Stimulated activated CD4-positive, alpha-beta T cell treated with anti-CD3 and anti-CD28 coated beads, Interleukin-4, amount 100 ng/mL, for 1 hour (primary cell): ENCODE measurements around the gene SRSF9.
"Not testable (repeated sequence)": the region's sequence is repeated elsewhere in the genome, so short reads cannot be mapped to it uniquely, and the experiment has no call there.

Experiments used
- DNase-seq: peaks from one replicate; pipeline ENCODE4 v3.0.0-alpha.2; 2020

Gene SRSF9

GRCh38 chr12:120481022-120481767 is 11.6 kb upstream of the SRSF9 start:
- DNase-seq: no peak

- no peak for DNase-seq
These were observed 10.7 kb upstream of the SRSF9 start for GRCh38 chr12:120480211-120480610.

- DNase-seq: no peak
These were observed 9.9 kb upstream of the SRSF9 start for GRCh38 chr12:120479458-120479857.

GRCh38 chr12:120475643-120476042 is 6.1 kb upstream of the SRSF9 start:
- DNase-seq: no peak

- DNase-seq: no peak
These were observed 5.0 kb upstream of the SRSF9 start for GRCh38 chr12:120474616-120474960.

GRCh38 chr12:120473807-120474615 is 4.5 kb upstream of the SRSF9 start:
- no peak for DNase-seq

GRCh38 chr12:120472521-120472920 is 3.0 kb upstream of the SRSF9 start:
- DNase-seq: no peak

GRCh38 chr12:120470150-120470784 is 719 bp upstream of the SRSF9 start:
- no peak for DNase-seq

GRCh38 chr12:120468821-120469449 is 613 bp downstream of the SRSF9 start:
- DNase-seq: peak; percentile 59

- peak; percentile 18 for DNase-seq
These were observed 1.2 kb downstream of the SRSF9 start for GRCh38 chr12:120468325-120468820.

- no peak for DNase-seq
These were observed 2.1 kb downstream of the SRSF9 start for GRCh38 chr12:120467439-120467838.

- DNase-seq: peak; percentile 41
These were observed 2.8 kb downstream of the SRSF9 start for GRCh38 chr12:120466560-120467315.

- DNase-seq: no peak
These were observed 3.8 kb downstream of the SRSF9 start for GRCh38 chr12:120465756-120466155.

GRCh38 chr12:120463712-120464111 is 5.8 kb downstream of the SRSF9 start:
- no peak for DNase-seq

- DNase-seq: no peak
These were observed 7.4 kb downstream of the SRSF9 start for GRCh38 chr12:120462099-120462640.

- no peak for DNase-seq
These were observed 9.4 kb downstream of the SRSF9 start for GRCh38 chr12:120460157-120460556.

GRCh38 chr12:120457133-120457532 is 12.4 kb downstream of the SRSF9 start:
- DNase-seq: no peak

- DNase-seq: no peak
These were observed 14.2 kb downstream of the SRSF9 start for GRCh38 chr12:120455302-120455701.

- no peak for DNase-seq
These were observed 15.6 kb downstream of the SRSF9 start for GRCh38 chr12:120453977-120454376.

- no peak for DNase-seq
These were observed 16.3 kb downstream of the SRSF9 start for GRCh38 chr12:120453060-120453750.

- not testable (repeated sequence) for DNase-seq
These were observed 17.0 kb downstream of the SRSF9 start for GRCh38 chr12:120452524-120452923.
